ENCODE data around the gene INPP4B.

Gene INPP4B

GRCh38 chr4:142377342-142378091 lies 468.6 kb downstream of the INPP4B start:
- DNase-seq (ENCODE audit: low read depth) = no peak

GRCh38 chr4:142376204-142376603 lies 469.9 kb downstream of the INPP4B start:
- no peak for DNase-seq (ENCODE audit: low read depth)

DNA sequence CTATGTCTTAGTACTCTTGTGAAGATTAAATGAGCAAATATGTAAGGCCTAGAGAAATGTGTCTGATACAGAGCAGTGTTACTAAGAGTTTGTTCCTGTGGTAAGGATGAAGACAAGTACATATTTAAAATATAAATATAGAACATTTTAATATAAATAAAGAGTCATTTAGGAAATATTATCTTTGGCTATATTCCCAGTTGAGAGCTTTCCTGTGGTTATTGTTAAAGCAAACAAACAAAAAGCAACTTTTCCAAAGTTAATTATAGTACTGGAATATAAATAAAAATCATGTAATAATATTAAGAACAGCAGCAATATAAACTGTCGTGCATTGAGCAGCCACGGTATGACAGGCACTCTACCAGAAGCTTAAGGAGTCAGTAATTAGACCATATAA lies 472.5 kb downstream of the INPP4B start:
- DNase-seq (ENCODE audit: low read depth) = no peak

GRCh38 chr4:142372530-142373260 lies 473.4 kb downstream of the INPP4B start:
- DNase-seq (ENCODE audit: low read depth) = no peak

DNA sequence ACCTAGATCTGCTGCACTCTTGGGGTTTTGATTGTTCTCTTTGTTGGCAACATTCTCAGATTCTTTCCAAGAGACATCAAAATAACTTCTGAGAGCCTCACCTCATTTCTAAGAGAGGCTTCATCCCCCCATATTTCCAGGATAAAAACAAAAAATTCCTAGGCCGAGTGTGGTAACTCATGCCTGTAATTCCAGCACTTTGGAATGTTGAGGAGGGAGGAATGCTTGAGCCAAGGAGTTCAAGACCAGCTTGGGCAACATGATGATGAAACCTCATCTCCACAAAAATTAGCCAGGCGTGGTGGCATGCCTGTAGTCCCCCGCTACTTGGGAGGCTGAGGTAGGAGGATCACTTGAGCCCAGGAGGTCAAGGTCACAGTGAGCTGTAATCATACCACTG lies 477.0 kb downstream of the INPP4B start:
- DNase-seq (ENCODE audit: low read depth) = no peak

- DNase-seq (ENCODE audit: low read depth) = no peak
Measured at GRCh38 chr4:142367418-142368180, 478.5 kb downstream of the INPP4B start.

DNA sequence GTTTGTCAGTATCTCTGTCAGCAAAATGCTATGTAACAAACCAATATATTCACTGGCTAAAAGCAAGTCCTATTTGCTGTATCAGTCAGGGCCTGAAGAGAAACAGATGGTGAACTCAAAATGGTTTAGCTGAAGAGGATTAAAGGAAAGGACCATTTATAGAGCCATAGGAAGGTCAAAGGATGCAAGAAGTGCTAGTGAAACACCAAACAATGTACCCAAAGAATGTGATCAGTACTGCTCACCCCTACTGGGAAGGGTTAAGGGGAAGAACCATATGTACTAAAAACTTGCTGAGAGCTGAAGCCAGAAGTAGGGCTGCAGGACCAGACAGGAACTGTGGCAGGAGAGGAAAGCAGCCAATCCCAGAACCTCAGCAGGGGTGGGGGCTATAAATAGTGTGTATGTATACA lies 479.3 kb downstream of the INPP4B start:
- DNase-seq (ENCODE audit: low read depth) = no peak

DNA sequence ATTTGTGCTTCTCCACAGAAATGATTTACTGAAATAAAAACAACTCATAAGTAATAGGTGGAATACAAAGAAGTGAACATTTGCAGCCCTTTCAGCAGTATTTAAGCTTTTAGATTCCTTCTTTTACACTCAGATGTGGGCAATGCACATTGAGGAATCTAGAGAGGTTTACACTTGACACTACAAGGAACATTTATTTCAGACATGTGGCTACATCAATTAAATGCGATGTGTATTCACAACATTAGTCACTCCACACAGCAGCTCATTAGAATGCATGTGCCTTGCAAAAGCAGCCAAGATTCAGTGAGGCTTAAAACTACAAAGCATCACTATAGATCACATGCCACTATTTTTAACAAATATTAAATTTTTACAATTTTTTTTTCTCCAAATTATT lies 480.7 kb downstream of the INPP4B start:
- DNase-seq (ENCODE audit: low read depth) = no peak

- DNase-seq (ENCODE audit: low read depth) = no peak
Measured at GRCh38 chr4:142363686-142364085, 482.4 kb downstream of the INPP4B start.

GRCh38 chr4:142361981-142362380 lies 484.1 kb downstream of the INPP4B start:
- no peak for DNase-seq (ENCODE audit: low read depth)

- DNase-seq (ENCODE audit: low read depth) = no peak
Measured at GRCh38 chr4:142360657-142361056, 485.4 kb downstream of the INPP4B start.

DNA sequence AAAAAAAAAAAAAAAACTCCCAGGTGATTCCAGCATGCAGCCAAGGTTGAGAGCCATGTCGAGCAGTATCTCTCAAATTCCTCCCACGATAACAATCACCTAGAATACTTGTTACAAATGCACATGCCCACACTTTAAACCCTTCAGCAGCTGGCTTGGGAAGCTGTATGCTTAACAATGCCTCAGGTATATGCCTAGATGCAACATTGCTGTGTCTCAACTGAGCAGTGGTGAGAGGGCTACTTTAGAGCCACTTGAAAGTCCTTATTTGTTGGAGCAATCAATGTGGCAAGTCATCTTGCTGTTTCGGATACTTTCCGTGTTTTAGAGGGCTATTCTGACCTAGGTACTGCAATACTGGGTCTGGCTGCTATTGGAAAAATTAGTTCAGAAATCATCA lies 487.4 kb downstream of the INPP4B start:
- DNase-seq (ENCODE audit: low read depth) = no peak

DNA sequence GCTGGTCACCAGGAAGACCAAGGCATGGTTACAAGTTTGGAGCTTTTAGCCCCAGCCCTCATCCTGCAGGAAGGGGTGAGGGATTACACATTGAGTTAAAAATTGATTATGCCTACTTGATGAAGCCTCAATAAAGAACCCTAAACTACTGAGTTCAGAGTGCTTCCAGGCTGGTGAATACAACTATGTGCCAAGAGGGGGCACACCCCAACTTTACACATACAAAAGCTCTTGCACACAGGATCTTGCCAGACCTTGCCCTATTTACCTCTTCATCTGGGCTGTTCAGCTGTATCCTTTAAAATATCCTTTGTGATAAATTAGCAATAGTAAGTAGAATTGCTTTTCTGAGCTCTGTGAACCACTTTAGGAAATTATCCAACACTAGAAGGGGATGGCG lies 489.3 kb downstream of the INPP4B start:
- no peak for DNase-seq (ENCODE audit: low read depth)

DNA sequence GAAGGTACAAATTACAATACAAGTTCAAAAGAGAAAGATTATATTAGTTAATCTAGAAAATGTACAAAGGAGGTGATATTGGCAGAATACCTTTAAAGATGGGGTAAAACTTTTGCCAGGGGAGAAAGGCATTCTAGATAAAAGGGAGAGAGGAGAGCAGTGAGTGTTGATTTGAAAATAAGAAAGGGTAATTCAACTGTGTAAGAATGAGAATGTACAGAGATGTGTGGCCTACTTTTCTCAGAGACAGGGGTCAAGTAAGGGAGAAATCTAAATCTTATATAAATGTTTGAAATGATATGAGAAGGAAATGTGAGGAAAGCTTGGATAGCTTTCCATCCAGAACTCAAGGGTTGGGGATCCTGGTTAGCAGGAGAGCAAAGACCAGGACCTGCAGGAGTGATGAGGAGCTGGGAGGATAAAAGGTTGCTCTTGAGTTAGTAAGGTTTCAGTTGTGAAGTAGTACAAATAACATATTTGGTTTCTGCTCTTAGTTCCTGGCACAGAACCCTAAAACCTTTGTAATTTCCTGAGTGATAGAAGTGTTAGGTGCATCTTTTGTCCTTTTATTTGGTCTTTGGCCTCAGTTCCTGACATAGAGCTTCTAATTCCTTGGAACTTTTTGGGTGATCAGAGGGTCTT lies 489.9 kb downstream of the INPP4B start:
- no peak for DNase-seq (ENCODE audit: low read depth)

- DNase-seq (ENCODE audit: low read depth) = no peak
Measured at GRCh38 chr4:142355421-142355930, 490.6 kb downstream of the INPP4B start.

- DNase-seq (ENCODE audit: low read depth) = no peak
Measured at GRCh38 chr4:142354794-142355420, 491.2 kb downstream of the INPP4B start.

DNA sequence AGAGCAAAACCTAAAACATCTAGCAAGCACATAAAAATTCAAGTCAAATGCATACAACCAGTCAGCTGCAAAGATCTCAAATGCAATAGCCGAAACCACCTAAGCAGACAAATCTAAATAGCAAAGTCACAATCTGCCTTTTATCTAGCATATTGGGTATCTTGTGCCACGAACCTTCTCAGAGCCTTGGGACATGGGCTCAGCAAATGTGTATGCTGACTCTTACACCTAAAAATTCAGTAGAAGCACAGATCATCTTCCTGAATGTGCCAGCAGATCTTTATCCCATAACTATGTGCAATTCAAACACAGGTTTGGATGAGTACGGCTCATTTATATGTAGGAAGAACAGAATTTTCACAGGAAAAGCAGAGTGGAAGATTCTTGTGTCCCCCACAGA lies 492.1 kb downstream of the INPP4B start:
- no peak for DNase-seq (ENCODE audit: low read depth)

GRCh38 chr4:142353149-142353738 lies 492.9 kb downstream of the INPP4B start:
- DNase-seq (ENCODE audit: low read depth) = no peak

GRCh38 chr4:142352712-142353111 lies 493.4 kb downstream of the INPP4B start:
- DNase-seq (ENCODE audit: low read depth) = no peak

- DNase-seq (ENCODE audit: low read depth) = no peak
Measured at GRCh38 chr4:142351958-142352357, 494.1 kb downstream of the INPP4B start.

- DNase-seq (ENCODE audit: low read depth) = no peak
Measured at GRCh38 chr4:142350871-142351270, 495.2 kb downstream of the INPP4B start.

All from stimulated activated CD8-positive, alpha-beta memory T cell treated with anti-CD3 and anti-CD28 coated beads, Interleukin-4, amount 100 ng/mL, for 24 hours (primary cell).